Stimulated activated CD8-positive, alpha-beta memory T cell treated with anti-CD3 and anti-CD28 coated beads, Interleukin-4, amount 100 ng/mL, for 1 hour (primary cell): ENCODE data around the gene NDUFAB1.
"Not testable (repeated sequence)": the region's sequence is repeated elsewhere in the genome, so short reads cannot be mapped to it uniquely, and the experiment has no call there.

Experiments
- DNase-seq, 2 donors: peaks; one replicate each; pipeline ENCODE4 v3.0.0-alpha.2; 2020; ENCODE audit warnings: low read depth in 2 of 2, low spot score in 1 of 2

NDUFAB1 gene

GRCh38 chr16:23595951-23596720 lies at the start of gene NDUFAB1:
Gene NDUFAB1 (minus strand): TSS chr16:23596316. CDS start chr16:23596290, 26 bp downstream.
- peak; percentile 73 to 78 for DNase-seq

- DNase-seq, result no peak
Measured at GRCh38 chr16:23642246-23642774, 46.2 kb upstream of the NDUFAB1 start.

GRCh38 chr16:23640931-23641765 lies 45.0 kb upstream of the NDUFAB1 start, which contains the start of the genes DCTN5 and PALB2:
Gene DCTN5 (plus strand): TSS chr16:23641466. CDS start chr16:23641543, 77 bp downstream.
Gene PALB2 (minus strand): TSS chr16:23641310. CDS start chr16:23641157, 153 bp downstream.
- DNase-seq, result peak; percentile 59 to 67

- no peak for DNase-seq
Measured at GRCh38 chr16:23640615-23640930, 44.5 kb upstream of the NDUFAB1 start.

GRCh38 chr16:23635958-23636357 lies 39.8 kb upstream of the NDUFAB1 start:
- no peak for DNase-seq

- no peak for DNase-seq
Measured at GRCh38 chr16:23634461-23635036, 38.4 kb upstream of the NDUFAB1 start.

GRCh38 chr16:23631874-23632273 lies 35.8 kb upstream of the NDUFAB1 start:
- DNase-seq, result not testable (repeated sequence)

- DNase-seq, result no peak
Measured at GRCh38 chr16:23629516-23629915, 33.4 kb upstream of the NDUFAB1 start.

- DNase-seq, result no peak
Measured at GRCh38 chr16:23624092-23624491, 28.0 kb upstream of the NDUFAB1 start.

GRCh38 chr16:23615805-23616204 lies 19.7 kb upstream of the NDUFAB1 start:
- no peak for DNase-seq

- DNase-seq, result no peak
Measured at GRCh38 chr16:23611936-23612335, 15.8 kb upstream of the NDUFAB1 start.

- not testable (repeated sequence) for DNase-seq
Measured at GRCh38 chr16:23610905-23611304, 14.8 kb upstream of the NDUFAB1 start.

- DNase-seq, result no peak
Measured at GRCh38 chr16:23609929-23610328, 13.8 kb upstream of the NDUFAB1 start.

GRCh38 chr16:23608194-23608593 lies 12.1 kb upstream of the NDUFAB1 start:
- no peak for DNase-seq

- no peak for DNase-seq
Measured at GRCh38 chr16:23607726-23608125, 11.6 kb upstream of the NDUFAB1 start.

- no peak for DNase-seq
Measured at GRCh38 chr16:23597003-23597756, 1.1 kb upstream of the NDUFAB1 start.

- no peak for DNase-seq
Measured at GRCh38 chr16:23595246-23595950, 718 bp downstream of the NDUFAB1 start.

- no peak for DNase-seq
Measured at GRCh38 chr16:23594186-23594585, 1.9 kb downstream of the NDUFAB1 start.

GRCh38 chr16:23590181-23590580 lies 5.9 kb downstream of the NDUFAB1 start:
- DNase-seq, result no peak

- no peak for DNase-seq
Measured at GRCh38 chr16:23587726-23588125, 8.4 kb downstream of the NDUFAB1 start.
